ENCODE results near the gene RBM23. TPM values are rescaled to one million over a fixed set of nuclear protein-coding genes. Genes with fewer than 3 reads are reported as not detected.

The RBM23 gene
- 10 to 100 TPM; 66.9 to 89.5 TPM for total RNA-seq

GRCh38 chr14:22918804-22919600 is at the start of gene RBM23:
TSS of gene RBM23 (minus strand) at chr14:22919149.

GRCh38 chr14:22929104-22929960 is 10.4 kb upstream of the RBM23 start, which contains the start of gene PRMT5:
TSS of gene PRMT5 (minus strand) at chr14:22929376. CDS start at chr14:22929361, 15 bp downstream.

DNA sequence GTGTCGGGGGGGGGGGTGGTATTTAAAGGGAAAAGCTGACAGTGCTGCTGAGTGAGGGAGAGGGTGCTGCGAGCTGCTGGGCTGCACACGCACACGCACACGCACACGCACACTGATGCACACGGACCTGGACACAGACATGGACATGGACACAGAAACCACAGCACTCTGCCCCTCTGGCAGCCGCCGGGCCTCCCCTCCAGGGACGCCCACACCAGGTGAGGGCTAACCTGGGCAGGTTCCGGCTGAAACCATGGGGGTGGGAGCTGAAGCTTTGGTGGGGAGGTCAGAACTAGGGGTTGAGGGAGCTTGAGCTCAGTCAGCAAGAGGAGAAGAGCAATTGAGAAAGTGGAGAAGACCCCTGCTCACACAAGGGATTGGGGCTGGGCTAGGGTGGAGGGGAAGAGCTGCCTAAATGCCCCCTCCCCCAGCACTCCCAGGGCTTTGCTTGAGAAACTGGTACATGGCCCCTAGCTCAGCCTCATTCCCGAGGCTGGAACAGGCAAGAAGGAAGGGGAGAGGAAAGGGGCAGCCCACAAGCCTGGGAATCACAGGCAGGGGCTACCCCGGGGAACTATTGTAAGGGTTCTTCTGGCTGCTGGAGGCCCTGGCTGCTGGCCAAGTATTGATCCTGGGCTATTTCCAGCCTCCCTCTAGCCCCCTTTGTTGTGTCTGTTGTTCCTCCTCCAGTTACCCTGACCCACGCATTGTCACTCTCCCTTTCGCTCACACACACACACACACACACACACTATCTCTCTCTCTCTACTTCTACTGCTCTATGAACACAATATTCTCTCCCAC is 35.6 kb downstream of the RBM23 start, which contains the start of gene REM2:
Gene REM2 (plus strand): TSS at position 50 of the 804 bp plus-strand sequence. CDS start 66 bp downstream, at position 116.

GRCh38 chr14:22871224-22872032 is 47.5 kb downstream of the RBM23 start, which contains the start of gene LRP10:
TSS of gene LRP10 (plus strand) at chr14:22871740. CDS start at chr14:22872304, 564 bp downstream.

Small RNA genes lying within 50 kb of the gene (small RNA-seq; reads per million reads assigned to genes)
- 0 reads per million in 2 donors for gene RF00019

Other genes with a start within 250 kb of the RBM23 start
- gene OXA1L, start 152.5 kb downstream of the RBM23 start, total RNA-seq, result 10 to 100 TPM; 60.9 to 73.9 TPM
- 1 to 10 TPM in 1 of 2 donors, under 1 TPM in 1; 0.34 to 1.7 TPM for gene SLC7A7, start 103.7 kb downstream of the RBM23 start, total RNA-seq
- gene MRPL52, start 89.3 kb downstream of the RBM23 start, total RNA-seq, result 10 to 100 TPM; 35.1 to 38.3 TPM
- gene MMP14, start 82.6 kb downstream of the RBM23 start, total RNA-seq, result 100 to 1,000 TPM; 336 to 370 TPM
- gene LRP10, start 47.4 kb downstream of the RBM23 start, total RNA-seq, result 10 to 100 TPM; 68.9 to 80.5 TPM
- under 1 TPM in 1 of 2 donors, not detected in 1; under 0.01 TPM for gene REM2, start 35.9 kb downstream of the RBM23 start, total RNA-seq
- 100 to 1,000 TPM in 1 of 2 donors, 10 to 100 TPM in 1; 65.0 to 103 TPM for gene PRMT5, start 10.2 kb upstream of the RBM23 start, total RNA-seq
- 10 to 100 TPM; 31.0 to 52.0 TPM for gene HAUS4, start 37.9 kb upstream of the RBM23 start, total RNA-seq
- gene AJUBA, start 63.4 kb upstream of the RBM23 start, total RNA-seq, result 1 to 10 TPM; 2.0 to 2.1 TPM
- gene C14orf93, start 91.0 kb upstream of the RBM23 start, total RNA-seq, result 1 to 10 TPM; 6.9 to 9.7 TPM
- 100 to 1,000 TPM; 142 to 208 TPM for gene PSMB5, start 115.8 kb upstream of the RBM23 start, total RNA-seq
- not detected for gene PSMB11, start 123.1 kb upstream of the RBM23 start, total RNA-seq
- 1 to 10 TPM; 1.7 to 2.7 TPM for gene CDH24, start 138.4 kb upstream of the RBM23 start, total RNA-seq
- 10 to 100 TPM; 84.7 to 93.2 TPM for gene ACIN1, start 176.0 kb upstream of the RBM23 start, total RNA-seq
- 10 to 100 TPM; 39.6 to 55.3 TPM for gene C14orf119, start 176.4 kb upstream of the RBM23 start, total RNA-seq
- gene CIROP, start 185.8 kb upstream of the RBM23 start, total RNA-seq, result not detected
- not detected for gene CEBPE, start 200.1 kb upstream of the RBM23 start, total RNA-seq

Measured in melanocyte of skin (primary cell).